LHCN-M2 (cell line): Measurements from ENCODE around the gene PLA2G15. TPM values are rescaled to one million over a fixed set of nuclear protein-coding genes. Genes with fewer than 3 reads are reported as not detected.
"Not testable (repeated sequence)": the region's sequence is repeated elsewhere in the genome, so short reads cannot be mapped to it uniquely, and the experiment has no call there.

Experiments
- DNase-seq: peaks from one replicate; pipeline ENCODE4 v3.0.0-alpha.2; 2012; ENCODE audit warnings: low read depth
- total RNA-seq: library from RNA; depleted of rRNA; stranded (reverse); fragments of >200 nt; gene quantifications from 2 replicates; pipeline ENCODE4 v1.2.3, GENCODE V29; 2014

Gene PLA2G15
- total RNA-seq, 1 experiment from 2014 or later: 31.1 TPM

DNA sequence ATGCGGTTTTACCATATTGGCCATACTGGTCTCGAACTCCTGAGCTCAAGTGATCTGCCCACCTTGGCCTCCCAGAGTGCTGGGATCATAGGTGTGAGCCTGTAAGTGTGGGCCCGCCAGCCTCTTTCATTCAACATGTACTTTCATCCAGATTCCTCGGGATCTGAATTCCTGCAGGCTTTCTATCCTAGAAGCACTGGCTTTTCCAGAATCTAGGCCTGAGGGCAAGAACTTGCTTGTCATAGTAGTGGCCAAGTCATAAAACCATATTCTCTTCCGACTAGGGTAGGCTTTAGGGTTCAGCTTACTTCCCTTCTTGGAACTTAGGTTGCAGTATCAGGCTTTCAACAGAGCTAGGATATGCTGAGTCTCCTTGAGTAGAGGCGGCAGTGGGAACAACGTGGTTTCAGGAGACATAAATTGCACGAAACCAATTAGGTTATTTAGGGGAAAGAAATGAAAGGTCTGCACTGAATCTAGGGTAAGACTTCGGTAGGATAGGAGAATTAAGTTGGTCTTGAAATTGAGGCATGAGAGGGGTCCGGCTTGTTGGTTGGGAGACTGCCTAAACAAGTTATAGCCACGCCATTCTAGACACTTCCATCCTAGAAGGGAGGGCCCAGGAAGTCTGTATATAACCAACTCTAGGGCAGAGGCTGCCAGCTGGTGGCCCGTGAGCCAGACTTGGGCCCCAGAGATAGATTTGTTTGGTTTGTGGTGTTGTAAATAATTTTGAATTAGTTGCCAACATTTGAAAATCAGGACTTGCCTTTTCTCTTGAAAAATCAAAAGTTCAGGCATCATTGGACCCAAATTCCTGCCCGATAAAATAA, 34.8 kb downstream of the PLA2G15 start:
- no peak for DNase-seq

DNA sequence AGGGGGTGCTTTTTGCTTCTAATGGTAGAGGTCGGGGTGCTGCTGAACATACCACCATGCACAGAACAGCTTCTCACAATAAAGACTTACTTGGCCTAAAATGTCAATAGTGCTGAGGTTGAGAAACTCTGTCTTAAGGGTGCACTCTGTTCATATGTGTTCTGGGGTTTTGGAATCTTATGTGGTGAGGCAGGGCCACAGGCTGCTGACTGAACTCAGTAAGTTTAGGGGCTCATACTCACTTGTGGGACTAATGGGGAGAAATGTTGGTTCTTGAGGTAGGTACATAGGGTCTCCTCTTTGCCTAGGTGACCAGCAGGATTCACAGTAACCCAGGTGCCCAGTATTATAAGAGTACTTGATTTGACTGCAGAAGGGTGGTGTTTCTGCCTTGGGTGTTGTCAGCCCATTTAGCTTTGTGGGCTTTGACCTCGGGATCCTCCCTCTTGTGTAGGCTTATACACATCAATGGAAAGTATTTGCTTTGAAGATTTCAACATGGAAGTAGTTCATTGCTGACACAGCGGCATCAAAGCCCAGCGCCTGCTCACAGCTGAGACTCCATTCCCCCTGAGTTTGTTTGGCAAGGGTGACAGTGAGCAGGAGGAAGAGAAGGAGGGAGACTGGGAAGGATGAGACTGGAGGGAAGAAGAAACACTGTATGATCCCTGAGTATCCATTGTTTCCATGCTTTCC, 36.3 kb downstream of the PLA2G15 start:
- no peak for DNase-seq

DNA sequence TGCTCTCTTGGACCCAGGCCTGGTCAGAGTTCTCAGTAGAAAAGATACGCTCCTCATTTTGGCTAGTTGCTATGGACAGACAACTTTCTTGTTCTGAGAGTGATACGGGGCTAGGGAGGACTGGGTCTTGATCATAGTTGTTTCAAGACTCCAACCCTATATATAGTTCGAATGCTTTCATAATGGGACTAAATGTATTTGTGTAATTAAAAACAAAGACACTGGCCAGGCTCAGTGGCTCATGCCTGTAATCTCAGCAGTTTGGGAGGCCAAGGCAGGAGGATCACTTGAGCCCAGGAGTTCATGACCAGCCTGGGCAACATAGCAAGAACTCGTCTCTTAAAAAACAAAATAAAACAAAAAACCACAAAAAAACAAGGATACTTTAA, 36.9 kb downstream of the PLA2G15 start:
- no peak for DNase-seq

DNA sequence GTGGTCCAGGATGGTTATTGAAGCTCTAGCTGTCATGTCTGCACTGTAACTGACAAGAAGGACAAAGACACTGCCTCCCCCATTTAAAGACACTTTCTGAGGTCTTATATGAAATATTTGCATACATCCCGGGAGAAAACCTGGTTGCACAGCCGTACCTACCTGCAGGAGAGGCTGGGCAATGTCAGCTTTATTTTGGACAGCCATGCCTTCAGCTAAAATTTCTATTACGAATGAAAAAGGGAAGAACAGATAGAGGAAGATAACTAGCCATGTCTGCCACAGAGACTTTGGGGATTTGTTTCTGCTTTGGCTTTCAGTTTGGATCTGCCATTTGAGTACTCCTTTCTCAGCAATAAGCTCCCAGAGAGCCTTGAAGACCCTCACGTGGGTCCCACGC, 38.2 kb downstream of the PLA2G15 start:
- DNase-seq: no peak

DNA sequence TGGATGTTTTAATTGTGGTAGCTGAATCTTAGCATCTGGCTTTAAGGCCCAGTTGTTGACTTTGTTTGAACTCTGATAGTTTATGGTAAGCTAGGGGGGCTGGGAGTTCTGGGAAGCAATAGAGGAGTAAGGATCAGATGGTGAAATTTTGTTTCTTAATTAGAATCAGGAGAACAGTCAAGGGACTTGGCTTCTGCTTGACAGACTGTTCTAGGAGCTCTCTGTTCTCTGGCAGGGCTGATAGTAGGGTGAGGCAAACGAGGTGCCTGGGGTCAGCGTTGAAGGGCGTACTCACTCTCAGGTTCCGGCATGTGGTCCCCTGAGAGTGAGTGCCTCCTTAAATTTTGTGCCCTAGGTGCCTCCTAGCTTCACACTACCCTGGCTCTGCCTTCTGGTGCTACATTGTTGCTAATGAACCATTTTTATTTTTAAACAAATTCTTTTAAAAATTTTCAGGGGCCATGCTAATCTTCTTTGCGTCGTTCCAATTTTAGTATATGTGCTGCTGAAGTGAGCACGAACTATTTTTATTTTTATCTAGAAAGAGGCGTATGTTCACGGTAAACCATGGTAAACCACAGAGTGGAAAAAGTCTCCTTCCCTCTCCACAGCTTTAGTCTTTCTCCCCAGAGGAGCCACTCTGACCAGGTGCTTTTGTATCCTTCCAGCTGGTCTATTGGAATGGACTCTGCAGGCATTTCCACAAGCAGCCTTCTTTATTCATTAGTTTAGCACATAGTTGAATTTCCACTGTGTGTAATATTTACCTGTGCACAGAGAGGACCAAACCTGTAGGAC, 38.8 kb downstream of the PLA2G15 start:
- no peak for DNase-seq

DNA sequence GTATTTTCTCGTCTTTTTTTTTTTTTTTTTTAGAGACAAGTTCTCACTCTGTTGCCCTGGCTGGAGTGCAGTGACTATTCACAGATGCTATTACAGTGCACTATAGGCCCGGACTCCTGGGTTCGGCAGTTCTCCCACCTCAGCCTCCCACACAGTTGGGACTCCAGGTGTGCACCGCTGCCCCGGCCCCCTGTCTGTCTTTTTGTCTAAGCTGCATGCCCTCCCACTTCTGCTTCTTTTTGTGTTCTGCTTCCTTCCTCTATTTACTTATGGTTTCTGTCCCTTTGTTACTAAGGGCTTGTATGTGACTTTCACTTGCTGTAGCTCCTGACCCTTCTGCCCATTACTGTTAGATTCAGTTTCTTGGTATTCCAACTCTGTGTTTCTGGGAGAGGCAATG, 39.7 kb downstream of the PLA2G15 start:
- DNase-seq: no peak

DNA sequence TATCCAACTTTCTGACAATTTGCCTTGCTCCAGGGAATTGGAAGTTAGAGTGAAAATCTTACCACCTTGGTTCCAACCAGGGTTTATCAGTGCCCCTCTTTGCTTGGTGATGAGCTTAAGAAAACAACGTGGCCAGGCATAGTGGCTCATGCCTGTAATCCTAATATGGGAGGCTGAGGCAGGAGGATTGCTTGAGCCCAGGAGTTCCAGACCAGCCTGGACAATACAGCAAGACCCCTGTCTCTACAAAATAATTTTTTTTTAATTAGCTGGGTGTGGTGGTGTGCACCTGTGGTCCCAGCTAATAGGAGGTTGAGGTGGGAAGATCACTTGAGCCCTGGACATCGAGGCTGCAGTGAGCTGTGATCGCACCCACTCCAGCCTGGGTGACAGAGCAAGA, 40.5 kb downstream of the PLA2G15 start:
- no peak for DNase-seq

DNA sequence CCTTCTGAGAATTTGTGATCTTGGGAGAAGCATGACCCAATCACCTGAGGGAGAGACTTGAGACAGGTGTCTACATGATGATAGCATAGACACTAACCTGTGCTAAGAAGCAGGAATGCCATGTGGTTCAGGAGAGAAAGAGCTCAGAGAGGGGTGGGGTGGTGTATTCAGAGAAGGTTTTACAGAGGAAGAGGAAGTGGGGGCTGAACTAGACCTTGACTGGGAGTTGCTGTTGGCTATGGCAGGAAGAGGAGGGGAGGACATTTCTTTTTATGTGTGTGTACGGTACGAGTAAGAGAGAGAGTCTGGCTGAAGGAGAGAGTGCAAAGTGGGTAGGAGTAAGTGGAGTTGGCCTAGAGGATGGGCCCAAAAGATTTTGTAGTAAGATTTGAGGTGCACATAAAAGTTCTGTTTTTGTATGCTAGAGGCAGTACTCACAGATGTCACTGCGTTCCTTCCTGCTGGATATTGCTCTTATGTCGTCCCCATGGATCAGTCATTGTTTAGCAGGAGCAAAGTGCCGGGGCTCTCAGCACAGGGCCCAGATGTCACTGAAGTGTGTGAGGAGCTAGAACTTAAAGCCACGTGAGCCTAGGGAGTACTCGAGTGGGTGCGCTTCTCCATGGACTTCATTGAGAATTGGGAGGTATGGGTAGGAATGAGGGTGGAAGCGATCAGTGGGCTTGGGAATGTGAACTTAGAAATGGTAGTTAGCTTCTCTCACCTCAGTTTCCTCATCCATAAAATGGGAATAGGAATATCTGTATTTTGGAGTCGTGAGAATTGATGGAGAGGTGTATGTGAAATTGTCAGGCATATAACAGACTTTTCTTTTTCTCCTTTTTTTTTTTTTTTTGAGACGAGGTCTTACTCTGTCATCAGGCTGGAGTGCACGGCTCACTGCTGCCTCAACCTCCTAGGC, 41.2 kb downstream of the PLA2G15 start:
- DNase-seq: no peak

DNA sequence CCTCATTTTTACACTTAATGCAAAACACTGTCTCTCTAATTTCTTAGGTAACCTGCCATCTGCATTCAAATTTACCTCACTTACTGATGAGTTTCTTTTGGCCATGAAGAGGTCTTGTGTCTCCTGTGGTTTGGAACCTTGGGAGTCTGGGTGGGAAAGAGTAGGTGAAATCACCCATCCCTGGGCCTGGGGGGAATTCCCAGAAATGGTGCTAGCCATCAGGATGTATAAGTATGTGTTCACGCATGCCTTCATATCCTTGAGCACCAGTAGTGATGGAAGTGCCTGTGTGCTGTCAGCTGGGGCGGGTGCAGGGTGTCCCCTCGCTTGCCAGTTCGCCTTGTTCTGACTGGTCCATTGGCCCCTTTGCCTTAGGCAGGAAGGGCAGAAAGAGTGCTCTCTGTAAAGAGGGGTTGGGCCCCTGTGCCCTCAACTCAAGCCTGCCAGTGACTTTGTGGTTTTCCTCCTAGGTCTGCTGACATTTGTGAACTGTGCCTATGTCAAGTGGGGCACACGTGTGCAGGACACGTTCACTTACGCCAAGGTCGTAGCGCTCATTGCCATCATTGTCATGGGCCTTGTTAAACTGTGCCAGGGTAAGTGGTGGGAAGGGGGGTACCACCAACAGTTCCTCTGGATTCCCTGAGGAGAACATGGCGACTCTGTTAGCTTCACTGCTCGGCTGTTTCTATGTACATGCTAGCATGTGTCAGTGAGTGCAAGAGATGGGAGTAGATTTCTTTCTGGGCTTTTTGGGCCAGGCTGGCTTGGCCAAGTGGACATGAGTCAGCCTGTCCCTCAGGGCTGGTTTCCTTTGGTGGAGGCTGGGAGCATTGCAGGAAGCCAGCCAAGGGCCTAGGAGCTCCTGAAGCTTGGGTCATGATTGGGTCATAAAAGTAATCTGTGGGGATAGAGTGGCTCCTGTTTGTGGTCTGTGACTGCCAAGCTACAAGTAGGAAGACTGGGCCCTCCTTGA, 42.4 kb downstream of the PLA2G15 start:
- peak; percentile 92 for DNase-seq

DNA sequence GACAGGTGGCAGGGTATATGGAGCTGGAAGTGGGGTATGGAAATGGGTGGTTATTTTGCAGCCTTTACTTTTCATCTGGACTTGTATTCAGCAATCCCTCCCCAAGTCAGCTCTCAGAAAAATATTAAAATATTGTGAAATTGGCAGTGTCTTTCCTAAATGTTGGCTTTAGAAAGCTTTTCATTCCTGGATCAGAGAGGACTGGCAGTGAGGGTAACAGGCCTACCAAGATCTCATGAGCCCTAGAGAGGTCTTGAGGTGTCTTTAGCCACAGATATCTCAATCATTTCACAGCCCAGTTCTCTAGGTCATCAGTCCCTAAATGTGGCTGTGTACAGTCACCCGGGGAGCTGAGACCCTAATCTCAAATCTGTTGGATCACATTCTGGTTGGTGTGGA, 43.1 kb downstream of the PLA2G15 start:
- no peak for DNase-seq

DNA sequence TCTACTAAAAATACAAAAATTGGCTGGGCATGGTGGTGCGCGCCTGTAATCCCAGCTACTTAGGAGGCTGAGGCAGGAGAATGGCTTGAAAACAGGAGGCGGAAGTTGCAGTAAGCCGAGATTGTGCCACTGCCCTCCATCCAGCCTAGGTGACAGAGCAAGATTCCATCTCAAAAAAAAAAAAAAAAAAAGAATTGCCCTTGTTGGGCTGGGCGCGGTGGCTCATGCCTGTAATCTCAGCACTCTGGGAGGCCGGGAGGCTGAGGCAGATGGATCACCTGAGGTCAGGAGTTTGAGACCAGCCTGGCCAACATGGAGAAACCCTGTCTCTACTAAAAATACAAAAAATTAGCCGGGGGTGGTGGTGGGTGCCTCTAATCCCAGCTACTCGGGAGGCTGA, 43.6 kb downstream of the PLA2G15 start:
- not testable (repeated sequence) for DNase-seq

DNA sequence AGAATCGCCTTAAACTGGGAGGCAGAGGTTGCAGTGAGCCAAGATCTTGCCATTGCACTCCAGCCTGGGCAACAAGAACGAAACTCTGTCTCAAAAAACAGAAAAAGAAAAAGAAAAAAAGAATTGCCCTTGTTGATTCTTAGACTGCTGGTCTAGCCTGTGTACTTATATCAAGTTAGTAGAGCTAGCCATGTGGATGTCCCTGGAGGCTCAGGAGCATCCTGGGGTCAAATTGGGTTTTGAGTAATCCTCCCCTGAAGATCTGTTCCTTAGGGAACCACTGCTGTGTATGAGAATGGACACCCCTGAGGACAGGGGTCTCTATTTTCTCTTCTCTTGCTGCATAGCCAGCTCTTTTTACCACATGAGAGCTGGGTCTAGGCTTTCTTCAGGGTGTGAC, 44.0 kb downstream of the PLA2G15 start:
- DNase-seq: no peak

DNA sequence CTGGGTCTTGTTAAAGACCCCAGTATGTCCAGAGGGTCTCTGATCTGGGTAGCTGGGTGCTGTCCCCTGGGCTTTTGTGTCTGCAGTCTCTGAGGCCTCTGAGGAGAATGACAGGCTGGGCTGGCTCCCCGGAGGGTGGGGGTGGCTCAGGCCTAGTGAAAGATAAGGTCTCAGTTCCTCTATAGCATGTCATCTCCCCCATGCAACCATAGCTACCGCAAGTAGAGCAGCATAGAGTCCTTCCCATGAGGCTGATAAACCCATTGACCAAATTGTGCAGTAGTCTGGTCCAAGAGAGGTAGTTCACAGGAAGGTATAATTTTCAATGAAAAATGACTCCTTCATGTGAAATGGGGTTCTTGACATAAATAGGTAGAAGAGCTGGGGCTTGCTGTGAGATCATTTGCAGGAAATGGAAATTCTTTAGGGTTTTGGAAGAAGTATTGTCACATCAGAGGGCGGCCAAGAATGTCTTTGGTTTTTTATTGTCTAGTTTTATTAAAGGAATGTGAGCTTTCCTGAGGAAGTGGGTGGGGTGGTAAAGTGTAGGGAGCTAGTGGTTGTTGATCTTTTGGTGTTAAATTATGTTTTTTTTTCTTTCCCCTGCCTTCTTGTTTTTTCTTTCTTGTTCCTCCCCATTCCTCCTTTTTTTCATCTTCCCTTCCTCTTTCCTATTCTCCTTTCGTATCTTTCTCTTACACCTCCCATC, 44.6 kb downstream of the PLA2G15 start:
- no peak for DNase-seq

DNA sequence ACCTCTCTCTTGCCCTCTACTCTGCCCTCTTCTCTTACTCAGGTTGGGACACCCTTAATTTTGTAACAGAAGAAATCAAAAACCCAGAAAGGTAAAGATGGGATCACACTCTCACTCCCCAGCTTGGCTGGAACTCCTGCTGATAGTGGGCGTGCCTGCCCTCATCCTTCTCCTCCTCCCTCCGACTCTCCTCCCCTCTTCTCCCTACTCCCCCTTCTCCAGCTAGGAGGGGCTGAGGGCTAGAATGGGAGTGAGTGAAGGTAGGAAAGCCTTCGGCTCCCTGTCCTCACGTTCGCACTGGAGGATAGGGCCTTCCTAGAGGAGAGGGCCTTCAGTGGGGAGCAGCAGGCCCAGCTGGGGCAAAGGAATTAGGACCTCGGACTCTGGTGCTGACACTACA, 45.3 kb downstream of the PLA2G15 start:
- no peak for DNase-seq

DNA sequence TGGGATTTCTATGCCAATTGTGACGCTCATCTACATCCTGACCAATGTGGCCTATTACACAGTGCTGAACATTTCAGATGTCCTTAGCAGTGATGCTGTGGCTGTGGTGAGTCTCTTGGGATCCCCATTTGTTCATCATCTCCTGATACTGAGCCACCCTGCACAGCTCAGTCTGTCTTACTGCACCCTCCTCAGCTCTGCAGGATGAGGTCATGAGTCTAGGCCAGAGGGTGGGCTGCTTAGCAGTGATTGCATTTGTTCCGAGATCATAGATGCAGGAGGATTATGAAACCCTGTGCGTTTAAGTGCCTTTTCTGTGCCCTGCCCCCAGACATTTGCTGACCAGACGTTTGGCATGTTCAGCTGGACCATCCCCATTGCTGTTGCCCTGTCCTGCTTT, 46.1 kb downstream of the PLA2G15 start:
- no peak for DNase-seq

DNA sequence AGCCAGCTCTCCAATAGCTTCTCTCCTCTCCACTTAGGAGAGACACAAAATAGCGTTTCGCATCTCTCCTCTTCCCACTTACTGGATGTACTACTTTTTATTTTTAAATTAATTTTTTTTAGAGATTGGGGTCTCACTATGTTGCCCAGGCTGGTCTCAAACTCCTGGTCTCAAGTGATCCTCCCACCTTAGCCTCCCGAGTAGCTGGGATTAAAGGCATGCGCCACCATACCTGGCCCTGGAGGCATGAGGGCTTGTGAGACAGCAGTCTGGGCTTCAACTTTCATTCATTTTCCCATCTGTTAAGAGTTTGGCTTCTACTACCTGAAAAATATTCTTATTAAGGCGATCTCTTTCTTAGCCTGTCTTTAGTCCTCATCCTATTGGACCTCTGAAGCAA, 47.3 kb downstream of the PLA2G15 start:
- no peak for DNase-seq

DNA sequence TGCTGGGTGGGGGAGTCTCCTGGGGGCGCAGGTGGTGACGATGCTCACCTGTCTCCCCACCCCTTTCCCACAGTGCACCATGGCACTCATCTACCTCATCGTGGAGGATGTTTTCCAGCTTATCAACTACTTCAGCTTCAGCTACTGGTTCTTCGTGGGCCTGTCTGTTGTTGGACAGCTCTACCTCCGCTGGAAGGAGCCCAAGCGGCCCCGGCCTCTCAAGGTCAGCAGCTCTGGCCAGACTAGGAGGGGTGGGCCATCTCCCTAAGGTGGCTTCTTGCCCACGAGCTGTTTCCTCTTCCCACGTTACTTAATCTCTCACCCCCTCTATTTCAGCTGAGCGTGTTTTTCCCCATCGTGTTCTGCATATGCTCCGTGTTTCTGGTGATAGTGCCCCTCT, 51.1 kb downstream of the PLA2G15 start:
- DNase-seq: no peak

DNA sequence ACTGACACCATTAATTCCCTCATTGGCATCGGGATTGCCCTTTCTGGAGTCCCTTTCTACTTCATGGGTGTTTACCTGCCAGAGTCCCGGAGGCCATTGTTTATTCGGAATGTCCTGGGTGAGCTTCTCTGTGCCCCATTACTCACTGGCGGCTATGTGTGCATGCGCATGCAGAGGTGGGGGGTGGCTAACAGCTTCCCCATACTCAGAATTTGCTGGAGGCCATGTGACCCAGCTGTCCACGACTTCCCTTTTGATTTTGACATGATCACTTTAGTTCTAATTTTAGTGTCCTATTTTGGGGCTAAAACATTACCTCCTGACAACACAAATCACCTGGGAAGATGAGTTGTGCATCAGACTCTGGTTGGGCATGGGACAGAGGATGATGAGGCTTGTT, 51.5 kb downstream of the PLA2G15 start:
- no peak for DNase-seq

DNA sequence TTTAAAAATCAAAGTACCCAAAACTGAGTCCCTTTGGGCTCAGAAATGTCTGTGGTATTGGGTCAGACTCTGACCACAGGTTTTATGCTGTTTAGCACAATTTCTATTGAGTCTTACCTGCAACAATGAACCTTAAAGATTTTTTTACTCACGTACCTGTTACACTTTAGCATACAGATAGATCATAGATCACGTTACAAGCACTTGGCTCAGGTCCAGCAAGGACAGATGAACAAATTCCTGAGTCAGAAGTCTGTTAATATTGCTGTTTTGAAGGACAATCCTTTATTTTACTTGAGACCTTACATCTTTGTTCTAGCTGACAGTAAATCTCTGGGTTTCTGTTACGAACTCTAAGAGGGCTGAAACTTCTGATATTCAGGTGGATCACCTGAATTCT, 52.7 kb downstream of the PLA2G15 start:
- DNase-seq: peak; percentile 34
